Endothelial cell of umbilical vein (primary cell): ENCODE measurements around the gene CENPN. TPM values are rescaled to one million over a fixed set of nuclear protein-coding genes. Genes with fewer than 3 reads are reported as not detected.

Source experiments
- BruUV-seq: library from RNA; stranded (reverse); fragments of 400-500 nt; replicated peaks from 2 replicates; lab custom pipeline; 2021; lab: Mats Ljungman, UMichigan
- CTCF ChIA-PET: fragments of 300-600, 350-600 bp; sonication (Branson Sonifier 250); formaldehyde crosslinking; loops from one replicate; lab custom pipeline; 2021; ENCODE audit warnings: antibody characterized with exemption, inconsistent platforms; lab: Charles Lee
- POLR2A ChIA-PET: fragments of 300-600, 350-600 bp; sonication (Branson Sonifier 250); formaldehyde crosslinking; loops from one replicate; lab custom pipeline; 2021; ENCODE audit warnings: antibody characterized with exemption, inconsistent platforms; lab: Charles Lee
- DNase-seq: peaks from one replicate; pipeline ENCODE4 v3.0.0-alpha.2; 2011; ENCODE audit warnings: low read depth, low spot score
- FAIRE-seq: peaks from 2 replicates; lab custom pipeline; 2011; peaks lifted over from hg19 to GRCh38; lab: Jason Lieb, UNC
- H2AFZ ChIP-seq: 2 replicates; pipeline ENCODE4 v1.6.0; 2012; ENCODE audit warnings: low read depth, low read length, control low read depth, inconsistent platforms
- H3K27ac ChIP-seq: 2 replicates; pipeline ENCODE4 v1.5.1; 2011; ENCODE audit warnings: low read depth, mild to moderate bottlenecking, control low read depth, low read length, moderate library complexity; ENCODE audit not compliant: insufficient read depth
- H3K27me3 ChIP-seq, 2 experiments: 2 replicates each; pipeline versions ENCODE4 v1.6.0 to v1.6.1; 2011; ENCODE audit warnings: low read length in 2 of 2, mixed read lengths in 1 of 2; ENCODE audit not compliant: control insufficient read depth in 2 of 2, insufficient read depth in 2 of 2
- H3K36me3 ChIP-seq, 2 experiments: 2 replicates in 1 of 2; 3 replicates in 1 of 2; pipeline ENCODE4 v1.5.1; 2011; ENCODE audit warnings: low read length in 2 of 2, mild to moderate bottlenecking in 1 of 2, moderate library complexity in 1 of 2; ENCODE audit not compliant: control insufficient read depth in 2 of 2, insufficient read depth in 2 of 2; ENCODE audit errors: extremely low read depth in 1 of 2
- H3K4me1 ChIP-seq: 3 replicates; pipeline ENCODE4 v1.5.1; 2011; ENCODE audit warnings: mild to moderate bottlenecking, low read length; ENCODE audit not compliant: control insufficient read depth, insufficient read depth; ENCODE audit errors: extremely low read depth
- H3K4me2 ChIP-seq: 2 replicates; pipeline ENCODE4 v1.6.1; 2011; ENCODE audit warnings: low read length, control low read depth, mixed read lengths; ENCODE audit not compliant: insufficient read depth
- H3K4me3 ChIP-seq, 3 experiments: fragments of 200-600 bp in 1 of 3; sonication (generic), shearing (Covaris generic) in 1 of 3; replicated peaks in 1 of 3; 2 replicates each; pipeline ENCODE4 v1.5.1; 2011 to 2016; ENCODE audit warnings: control low read depth in 3 of 3, low read length in 3 of 3, mild to moderate bottlenecking in 2 of 3, inconsistent platforms in 1 of 3, low read depth in 1 of 3, moderate library complexity in 1 of 3; ENCODE audit not compliant: insufficient read depth in 1 of 3
- H3K79me2 ChIP-seq: 2 replicates; pipeline ENCODE4 v1.6.0; 2012; ENCODE audit warnings: low read length, inconsistent platforms; ENCODE audit not compliant: control insufficient read depth, insufficient read depth
- H3K9ac ChIP-seq: replicated peaks from 2 replicates; pipeline ENCODE3; 2011; ENCODE audit warnings: low read length, control low read depth; ENCODE audit not compliant: insufficient read depth; ENCODE audit errors: extremely low read depth
- H3K9me1 ChIP-seq: replicated peaks from 3 replicates; pipeline ENCODE4 v1.6.0; 2011; ENCODE audit warnings: mild to moderate bottlenecking, low read length; ENCODE audit not compliant: control insufficient read depth, insufficient read depth; ENCODE audit errors: extremely low read depth
- H3K9me3 ChIP-seq: replicated peaks from 2 replicates; pipeline ENCODE4 v1.5.1; 2012; ENCODE audit warnings: low read length, inconsistent platforms; ENCODE audit not compliant: control insufficient read depth, insufficient read depth
- H4K20me1 ChIP-seq: replicated peaks from 2 replicates; pipeline ENCODE3; 2011; ENCODE audit warnings: mild to moderate bottlenecking, low read length; ENCODE audit not compliant: control insufficient read depth, insufficient read depth; ENCODE audit errors: extremely low read depth
- CTCF ChIP-seq, 2 donors: IDR thresholded peaks; 1 replicate in 1 of 2; 2 replicates in 1 of 2; pipeline ENCODE4 v1.5.1; 2011; ENCODE audit warnings: low read length in 2 of 2, mild to moderate bottlenecking in 2 of 2, moderate library complexity in 2 of 2, control low read depth in 1 of 2, inconsistent platforms in 1 of 2, low read depth in 1 of 2; ENCODE audit not compliant: insufficient read depth in 1 of 2; ENCODE audit errors: extremely low read depth in 1 of 2
- EZH2 ChIP-seq: IDR thresholded peaks from 2 replicates; pipeline ENCODE4 v1.6.1; 2012; ENCODE audit warnings: borderline replicate concordance, low read depth, mild to moderate bottlenecking, moderate library complexity, low read length, inconsistent platforms; ENCODE audit not compliant: severe bottlenecking
- FOS ChIP-seq: IDR thresholded peaks from 2 replicates; pipeline ENCODE4 v1.6.1; 2011; ENCODE audit warnings: mild to moderate bottlenecking, low read length, moderate library complexity, borderline replicate concordance; ENCODE audit not compliant: insufficient read depth
- GATA2 ChIP-seq: IDR thresholded peaks from 2 replicates; pipeline ENCODE4 v1.7.0; 2011; ENCODE audit warnings: low read depth, mild to moderate bottlenecking, moderate library complexity, mixed read lengths, low read length; ENCODE audit not compliant: insufficient read length, insufficient read depth
- JUN ChIP-seq: IDR thresholded peaks from 2 replicates; pipeline ENCODE4 v1.6.1; 2011; ENCODE audit warnings: borderline replicate concordance, low read depth; ENCODE audit not compliant: insufficient read length, insufficient read depth
- MAX ChIP-seq: IDR thresholded peaks from 2 replicates; pipeline ENCODE4 v1.6.1; 2011; ENCODE audit not compliant: insufficient read depth, insufficient read length
- MYC ChIP-seq: IDR thresholded peaks from one replicate; pipeline ENCODE4 v1.6.1; 2011; ENCODE audit warnings: mild to moderate bottlenecking, low read depth, low read length
- POLR2A ChIP-seq: IDR thresholded peaks from 2 replicates; pipeline ENCODE4 v1.6.1; 2012; ENCODE audit warnings: low read depth, mild to moderate bottlenecking, control low read depth, low read length
- POLR2AphosphoS5 ChIP-seq: IDR thresholded peaks from 2 replicates; pipeline ENCODE4 v1.6.1; 2012; ENCODE audit warnings: low read depth, mild to moderate bottlenecking, control low read depth, low read length, moderate library complexity; ENCODE audit not compliant: insufficient read depth
- dilution Hi-C: fragments of 300-500 bp; cut with MboI; formaldehyde crosslinking; loops from one replicate; pipeline ENCODE4 v1.15.0; 2019; ENCODE audit warnings: low sequenced_read_pairs; ENCODE audit not compliant: extremely low pct_ligation_motif_present
- intact Hi-C: fragments of 100-400 bp; cut with micrococcal nuclease; formaldehyde crosslinking; loops from one replicate; pipeline ENCODE4 v1.10.0; 2022
- polyA plus RNA-seq, 4 experiments: library from polyadenylated mRNA; depleted of rRNA in 3 of 4; stranded (reverse) in 3 of 4; unstranded in 1 of 4; fragments of >200 nt; gene quantifications; 2 replicates each; pipeline versions ENCODE4 v1.2.1 to v1.2.3, GENCODE V29; 2011 to 2012; ENCODE audit warnings: missing spikeins in 1 of 4
- total RNA-seq: library from RNA; stranded (reverse); gene quantifications from 2 replicates; pipeline ENCODE4 v1.2.3, GENCODE V29; 2021

The CENPN gene
- total and polyA plus RNA-seq, 2 donors (not counting 3 experiments of a cell fraction or from before 2014, with no cell fraction given) = 17.6 to 52.4 TPM

DNA sequence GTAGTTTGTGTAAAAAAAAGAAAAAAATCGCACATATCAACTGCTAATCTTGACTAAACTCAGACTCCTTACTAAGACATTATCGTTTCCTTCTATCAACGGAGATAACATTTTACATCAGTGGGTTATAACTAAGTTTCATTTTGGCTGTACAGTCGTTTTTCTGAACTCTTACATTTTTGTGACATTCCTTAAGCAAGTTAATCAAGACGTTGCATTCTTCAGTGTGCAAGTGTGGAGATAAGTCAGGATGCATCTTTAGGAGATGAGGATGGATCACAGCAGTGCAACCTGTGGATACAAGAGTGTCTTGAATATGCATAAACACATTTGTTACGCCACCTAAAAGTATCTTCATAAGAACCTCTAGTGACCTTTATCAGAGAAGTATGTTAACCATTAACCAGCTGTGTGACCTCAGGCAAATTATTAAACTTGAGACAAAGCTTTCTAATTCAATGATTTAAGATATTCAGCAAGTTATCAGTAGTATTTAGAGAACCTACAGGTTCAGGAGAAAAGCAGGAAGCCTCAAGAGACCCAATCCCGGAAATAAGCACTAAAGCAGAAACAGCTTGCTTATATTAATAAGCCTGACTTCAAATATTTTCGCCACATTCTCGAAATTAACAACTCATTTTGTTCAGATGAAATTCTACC, 9.7 kb upstream of the CENPN start:
- Histone ChIP-seq H4K20me1 (no peaks in the 10 kb centered on the region), H3K27me3 (no peaks in the 10 kb centered on the region), H3K4me3 (peak overlapping the region; percentile 10 to 51 (median 10)), H3K9me3 (no peaks in the 10 kb centered on the region), H3K4me1 (peaks cover 31% of the 10 kb centered on the region), H3K9ac (peak overlapping the region; percentile 51), H3K36me3 (no peaks in the 10 kb centered on the region), H2AFZ (peak overlapping the region; percentile 34), H3K79me2 (peaks cover 95% of the 10 kb centered on the region), H3K4me2 (peak overlapping the region; percentile 76), H3K27ac (peak overlapping the region; percentile 51), H3K9me1 (no peaks in the 10 kb centered on the region)
- POLR2A ChIA-PET = interaction anchor here (0.7 to 2.1 kb wide), 2 partner anchors 10 to 61 kb away, joined by 3 to 7 read pairs; partner anchors contain the start of genes CENPN and CMC2
- TF ChIP-seq MAX (no peak), POLR2A (no peak), MYC (no peak), CTCF (IDR thresholded peaks at IDR 0.05; ENCODE audit: extremely low read depth in 1 of 2, insufficient read depth in 1 of 2, low read depth in 1 of 2, low read length in 2 of 2) (no peak), POLR2AphosphoS5 (no peak), FOS (no peak), GATA2 (no peak), JUN (no peak), EZH2 (no peak)
- intact Hi-C loops (loop anchor here (1.0 kb wide), 1 partner anchor 10 kb away; the partner anchor contains the start of gene CENPN), dilution Hi-C loops (no loop called here)
- FAIRE-seq (peak; percentile 31), DNase-seq (peak; percentile 54)
- BruUV-seq = no TSS peak
- CTCF ChIA-PET = interaction anchor here (0.8 to 2.0 kb wide), 9 partner anchors 8 to 73 kb away, joined by 3 to 13 read pairs (median 6); partner anchors contain the start of genes ATMIN, CENPN and CMC2
